Esophagus muscularis mucosa (tissue), 4 donors: ENCODE measurements around the gene THBS2. TPM values are rescaled to one million over a fixed set of nuclear protein-coding genes. Genes with fewer than 3 reads are reported as not detected.

ENCODE experiments used
- DNase-seq: peaks from one replicate; pipeline ENCODE4 v3.0.0-alpha.2; 2017; ENCODE audit errors: extremely low spot score
- H3K27ac ChIP-seq, 4 donors: fragments of 200-600 bp; sonication (generic); replicated peaks in 1 of 4; 1 replicate in 3 of 4; 2 replicates in 1 of 4; pipeline ENCODE4 v1.5.1; 2016 to 2019; ENCODE audit warnings: mild to moderate bottlenecking in 1 of 4
- H3K27me3 ChIP-seq, 4 donors: fragments of 200-600 bp; sonication (generic); one replicate each; pipeline versions ENCODE4 v1.5.1 to v1.6.0; 2016 to 2019
- H3K36me3 ChIP-seq, 4 donors: fragments of 200-600 bp; sonication (generic); one replicate each; pipeline ENCODE4 v1.5.1; 2016 to 2019
- H3K4me1 ChIP-seq, 4 donors: fragments of 200-600 bp; sonication (generic); one replicate each; pipeline ENCODE4 v1.5.1; 2016 to 2019
- H3K4me3 ChIP-seq, 4 donors: fragments of 200-600 bp; sonication (generic); 1 replicate in 2 of 4; 2 replicates in 2 of 4; pipeline ENCODE4 v1.5.1; 2016 to 2019; ENCODE audit warnings: mild to moderate bottlenecking in 4 of 4, moderate library complexity in 1 of 4
- H3K9me3 ChIP-seq, 4 donors: fragments of 200-600 bp; sonication (generic); 1 replicate in 3 of 4; 2 replicates in 1 of 4; pipeline ENCODE4 v1.5.1; 2016 to 2019
- CTCF ChIP-seq, 3 experiments: fragments of 200-600 bp in 2 of 3; fragments of 450-650 bp in 1 of 3; sonication (generic) in 2 of 3; IDR thresholded peaks; one replicate each; pipeline ENCODE4 v1.5.1; 2017 to 2019; ENCODE audit warnings: antibody characterized with exemption in 3 of 3, mild to moderate bottlenecking in 2 of 3, moderate library complexity in 1 of 3
- EP300 ChIP-seq: sonication (generic); formaldehyde crosslinking; IDR thresholded peaks from one replicate; pipeline ENCODE4 v1.6.1; 2017; ENCODE audit warnings: antibody characterized with exemption
- POLR2A ChIP-seq: fragments of 450-650 bp; IDR thresholded peaks from one replicate; pipeline ENCODE4 v1.6.1; 2017; ENCODE audit warnings: antibody characterized with exemption, moderate library complexity, mild to moderate bottlenecking, low read depth
- POLR2AphosphoS5 ChIP-seq, 2 donors: sonication (generic); formaldehyde crosslinking; IDR thresholded peaks; one replicate each; pipeline ENCODE4 v1.6.1; 2017; ENCODE audit warnings: antibody characterized with exemption in 2 of 2
- WGBS: methylation state at CpG from one replicate; pipeline ENCODE4 v1.1.5; 2018; 5-methylcytosine and 5-hydroxymethylcytosine counted together
- intact Hi-C: fragments of 100-400 bp; cut with DNase I; formaldehyde crosslinking; loops from one replicate; pipeline ENCODE4 v1.15.1; 2023
- total RNA-seq, 4 donors: library from RNA; depleted of rRNA; stranded (reverse); fragments of >200 nt; gene quantifications; one replicate each; pipeline versions ENCODE4 v1.1.0 to v1.2.1, GENCODE V29; 2016

Gene THBS2
- total RNA-seq, 4 donors from 2014 or later, result 25.7 to 36.4 (median 28.8) TPM

GRCh38 chr6:169239181-169239580, 14.5 kb downstream of the THBS2 start:
- Histone ChIP-seq H3K36me3 (peaks cover 0 to 25% (median 3%) of the 10 kb centered on the region in 4 donors), H3K4me3 (no peak overlapping the region), H3K4me1 (no peaks in the 10 kb centered on the region), H3K9me3 (no peaks in the 10 kb centered on the region), H3K27ac (no peak overlapping the region), H3K27me3 (no peaks in the 10 kb centered on the region)
- intact Hi-C loops, result no loop called here
- no peak for DNase-seq
- WGBS, result 81% methylated on average over 7 of the region's 7 CpGs
- TF ChIP-seq EP300 (no peak), CTCF (IDR thresholded peaks at IDR 0.05) (no peak), POLR2A (no peak), POLR2AphosphoS5 (IDR thresholded peaks at IDR 0.05) (no peak)

- Histone ChIP-seq H3K36me3 (peaks cover 0 to 27% (median 3%) of the 10 kb centered on the region in 4 donors), H3K9me3 (no peaks in the 10 kb centered on the region), H3K27ac (no peak overlapping the region), H3K4me1 (no peaks in the 10 kb centered on the region), H3K27me3 (no peaks in the 10 kb centered on the region), H3K4me3 (no peak overlapping the region)
- no peak for DNase-seq
- WGBS, result 93% methylated on average over 3 of the region's 8 CpGs
- TF ChIP-seq POLR2AphosphoS5 (IDR thresholded peaks at IDR 0.05) (no peak), CTCF (IDR thresholded peaks at IDR 0.05) (no peak), EP300 (no peak), POLR2A (no peak)
- intact Hi-C loops, result no loop called here
Observed at GRCh38 chr6:169238766-169239165, 14.9 kb downstream of the THBS2 start.

DNA sequence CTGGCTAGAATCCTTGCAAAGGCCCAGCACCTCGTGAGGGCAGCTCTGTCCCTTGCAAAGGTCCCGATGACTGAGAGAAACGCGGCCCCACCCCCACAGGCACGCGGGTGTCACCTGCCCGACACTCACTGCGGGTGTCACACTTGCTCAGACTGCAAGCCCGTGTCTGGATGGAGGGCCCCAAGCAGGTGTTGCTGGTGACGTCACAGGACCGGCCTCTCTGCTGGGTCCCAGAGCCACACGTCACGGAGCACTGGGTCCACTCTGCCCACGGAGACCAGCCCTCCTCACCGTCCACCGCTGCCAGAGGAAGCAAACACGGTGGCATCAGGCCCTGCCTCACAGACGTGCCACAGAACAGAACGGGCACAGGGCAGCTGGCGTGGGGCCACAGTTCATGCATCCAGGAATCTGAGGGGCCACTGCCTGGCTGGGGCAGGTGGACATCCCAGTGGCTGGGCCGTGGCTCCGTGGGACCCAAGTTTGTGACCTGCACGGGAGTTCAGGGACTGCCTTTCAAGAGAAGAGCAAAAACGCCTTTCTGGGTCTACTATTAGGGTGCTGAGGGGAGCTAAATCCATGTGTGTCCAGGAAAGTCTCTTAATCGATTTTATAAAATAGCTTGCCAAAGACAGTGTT, 16.0 kb downstream of the THBS2 start:
- 88% methylated on average over 19 of the region's 25 CpGs for WGBS
- TF ChIP-seq CTCF (IDR thresholded peaks at IDR 0.05), result no peak
- intact Hi-C loops, result no loop called here

GRCh38 chr6:169236988-169237387, 16.7 kb downstream of the THBS2 start:
- 87% methylated on average over 16 of the region's 17 CpGs for WGBS
- H3K4me3 ChIP-seq, result no peak overlapping the region
- no peaks in the 10 kb centered on the region for H3K27me3 ChIP-seq
- no peaks in the 10 kb centered on the region for H3K9me3 ChIP-seq
- H3K27ac ChIP-seq, result no peak overlapping the region
- no peak for DNase-seq
- H3K36me3 ChIP-seq, result peaks cover 0 to 41% (median 11%) of the 10 kb centered on the region in 4 donors
- TF ChIP-seq POLR2A (no peak), EP300 (no peak), CTCF (IDR thresholded peaks at IDR 0.05) (no peak), POLR2AphosphoS5 (IDR thresholded peaks at IDR 0.05) (no peak)
- H3K4me1 ChIP-seq, result no peaks in the 10 kb centered on the region
- intact Hi-C loops, result no loop called here

More for the DNA sequence above, 16.0 kb downstream of the THBS2 start:
- Histone ChIP-seq H3K27me3 (no peaks in the 10 kb centered on the region), H3K4me3 (no peak overlapping the region), H3K4me1 (no peaks in the 10 kb centered on the region), H3K36me3 (peaks cover 0 to 35% (median 6%) of the 10 kb centered on the region in 4 donors), H3K9me3 (no peaks in the 10 kb centered on the region), H3K27ac (no peak overlapping the region)
- DNase-seq, result no peak

DNA sequence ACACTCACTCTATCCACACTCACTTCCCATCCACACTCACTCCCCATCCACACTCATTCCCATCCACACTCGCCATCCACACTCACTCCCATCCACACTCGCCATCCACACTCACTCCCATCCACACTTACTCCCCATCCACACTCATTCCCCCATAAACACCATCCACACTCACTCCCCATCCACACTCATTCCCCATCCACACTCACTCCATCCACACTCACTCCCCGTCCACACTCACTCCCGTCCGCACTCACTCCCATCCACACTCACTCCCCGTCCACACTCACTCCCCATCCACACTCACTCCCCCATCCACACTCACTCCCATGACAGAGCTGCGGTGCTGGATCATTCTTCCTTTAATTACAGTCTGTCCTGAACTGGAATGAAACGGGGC, 17.1 kb downstream of the THBS2 start:
- H3K36me3 ChIP-seq, result peaks cover 0 to 45% (median 11%) of the 10 kb centered on the region in 4 donors
- no peaks in the 10 kb centered on the region for H3K9me3 ChIP-seq
- 87% methylated on average over 8 of the region's 8 CpGs for WGBS
- H3K4me3 ChIP-seq, result no peak overlapping the region
- no peak for DNase-seq
- intact Hi-C loops, result no loop called here
- H3K4me1 ChIP-seq, result no peaks in the 10 kb centered on the region
- H3K27ac ChIP-seq, result no peak overlapping the region
- no peaks in the 10 kb centered on the region for H3K27me3 ChIP-seq
- TF ChIP-seq EP300, result no peak
- TF ChIP-seq POLR2AphosphoS5 (IDR thresholded peaks at IDR 0.05), result no peak
- TF ChIP-seq POLR2A, result no peak
- no peak for TF ChIP-seq CTCF (IDR thresholded peaks at IDR 0.05)
